RWPE2 (cell line): ENCODE data around the gene AFAP1L2.

Experiments used
- ATAC-seq: fragments of 200-7000 bp; cut with Tn5 transposase; 3 replicates; pipeline ENCODE4 v1.9.1; 2021; ENCODE audit warnings: low read depth
- DNase-seq: peaks from one replicate; pipeline ENCODE4 v3.0.0-alpha.2; 2020; ENCODE audit warnings: low spot score
- H3K27ac ChIP-seq: fragments of 450-650 bp; 2 replicates; pipeline ENCODE4 v1.5.1; 2017; ENCODE audit warnings: mild to moderate bottlenecking; ENCODE audit not compliant: poor library complexity, severe bottlenecking
- H3K27me3 ChIP-seq: fragments of 250-450 bp; sonication (Bioruptor Pico); 2 replicates; pipeline ENCODE4 v1.5.1; 2021; ENCODE audit warnings: mild to moderate bottlenecking, moderate library complexity; ENCODE audit not compliant: insufficient read depth, poor library complexity, severe bottlenecking
- H3K36me3 ChIP-seq: fragments of 250-450 bp; sonication (Bioruptor Pico); 2 replicates; pipeline ENCODE4 v1.5.1; 2020; ENCODE audit warnings: low read depth, mild to moderate bottlenecking, moderate library complexity
- H3K4me1 ChIP-seq: fragments of 250-450 bp; sonication (Bioruptor Pico); 2 replicates; pipeline ENCODE4 v1.5.1; 2021; ENCODE audit warnings: mild to moderate bottlenecking, moderate library complexity; ENCODE audit not compliant: insufficient read depth, poor library complexity, severe bottlenecking
- H3K4me3 ChIP-seq: fragments of 250-450 bp; sonication (Bioruptor Pico); 2 replicates; pipeline ENCODE4 v1.5.1; 2021; ENCODE audit warnings: mild to moderate bottlenecking, moderate library complexity; ENCODE audit not compliant: severe bottlenecking
- H3K9me3 ChIP-seq: fragments of 250-450 bp; sonication (Bioruptor Pico); 2 replicates; pipeline ENCODE4 v1.5.1; 2021; ENCODE audit warnings: mild to moderate bottlenecking, moderate library complexity; ENCODE audit not compliant: severe bottlenecking
- CTCF ChIP-seq: fragments of 450-650 bp; IDR thresholded peaks from one replicate; pipeline ENCODE4 v1.5.1; 2017; ENCODE audit warnings: mild to moderate bottlenecking, moderate library complexity; ENCODE audit not compliant: poor library complexity, severe bottlenecking

AFAP1L2 gene

GRCh38 chr10:114326795-114327194 is 77.5 kb downstream of the AFAP1L2 start:
- TF ChIP-seq CTCF: no peak
- H3K27ac ChIP-seq: no peak overlapping the region
- ATAC-seq (peak; percentile 62; the same call in 2 of the 3 replicates), DNase-seq (no peak)
- no peak overlapping the region for H3K4me3 ChIP-seq
- no peaks in the 10 kb centered on the region for H3K9me3 ChIP-seq
- no peaks in the 10 kb centered on the region; the same call in 1 of the 2 replicates for H3K36me3 ChIP-seq
- H3K4me1 ChIP-seq: peaks cover 3% of the 10 kb centered on the region
- no peaks in the 10 kb centered on the region for H3K27me3 ChIP-seq

- H3K27me3 ChIP-seq: no peaks in the 10 kb centered on the region
- DNase-seq (no peak), ATAC-seq (no peak)
- TF ChIP-seq CTCF: no peak
- H3K4me3 ChIP-seq: no peak overlapping the region
- peaks cover 20% of the 10 kb centered on the region for H3K4me1 ChIP-seq
- no peaks in the 10 kb centered on the region; the same call in 1 of the 2 replicates for H3K36me3 ChIP-seq
- H3K27ac ChIP-seq: peak overlapping the region; percentile 83
- H3K9me3 ChIP-seq: no peaks in the 10 kb centered on the region
Observed at GRCh38 chr10:114323023-114323422, 81.3 kb downstream of the AFAP1L2 start.

GRCh38 chr10:114322344-114322743 is 82.0 kb downstream of the AFAP1L2 start:
- no peak overlapping the region for H3K4me3 ChIP-seq
- H3K27ac ChIP-seq: peak overlapping the region; percentile 83
- ATAC-seq: no peak
- no peaks in the 10 kb centered on the region for H3K9me3 ChIP-seq
- H3K4me1 ChIP-seq: peaks cover 20% of the 10 kb centered on the region
- no peak for DNase-seq
- TF ChIP-seq CTCF: no peak
- H3K27me3 ChIP-seq: no peaks in the 10 kb centered on the region
- H3K36me3 ChIP-seq: no peaks in the 10 kb centered on the region; the same call in 1 of the 2 replicates

- peak; percentile 98 for ATAC-seq
- peak overlapping the region; percentile 83 for H3K27ac ChIP-seq
- H3K4me3 ChIP-seq: no peak overlapping the region
- H3K36me3 ChIP-seq: no peaks in the 10 kb centered on the region
- peaks cover 17% of the 10 kb centered on the region for H3K4me1 ChIP-seq
- no peak for TF ChIP-seq CTCF
- H3K9me3 ChIP-seq: no peaks in the 10 kb centered on the region
- DNase-seq: peak; percentile 99
- no peaks in the 10 kb centered on the region for H3K27me3 ChIP-seq
Observed at GRCh38 chr10:114320249-114321116, 83.8 kb downstream of the AFAP1L2 start.
